Esophagus muscularis mucosa (tissue), 3 donors: ENCODE measurements around the gene RAMP3.

Source experiments
- POLR2A ChIP-seq: fragments of 450-650 bp; IDR thresholded peaks from one replicate; pipeline ENCODE4 v1.6.1; 2017; ENCODE audit warnings: antibody characterized with exemption, moderate library complexity, mild to moderate bottlenecking, low read depth
- POLR2AphosphoS5 ChIP-seq, 2 donors: sonication (generic); formaldehyde crosslinking; IDR thresholded peaks; one replicate each; pipeline ENCODE4 v1.6.1; 2017; ENCODE audit warnings: antibody characterized with exemption in 2 of 2
- TF ChIP-seq, protein P1 (sequence below), 3 experiments: fragments of 200-600 bp in 2 of 3; fragments of 450-650 bp in 1 of 3; sonication (generic) in 2 of 3; IDR thresholded peaks; one replicate each; pipeline ENCODE4 v1.5.1; 2017 to 2019; ENCODE audit warnings: antibody characterized with exemption in 3 of 3, mild to moderate bottlenecking in 2 of 3, moderate library complexity in 1 of 3

DNA sequence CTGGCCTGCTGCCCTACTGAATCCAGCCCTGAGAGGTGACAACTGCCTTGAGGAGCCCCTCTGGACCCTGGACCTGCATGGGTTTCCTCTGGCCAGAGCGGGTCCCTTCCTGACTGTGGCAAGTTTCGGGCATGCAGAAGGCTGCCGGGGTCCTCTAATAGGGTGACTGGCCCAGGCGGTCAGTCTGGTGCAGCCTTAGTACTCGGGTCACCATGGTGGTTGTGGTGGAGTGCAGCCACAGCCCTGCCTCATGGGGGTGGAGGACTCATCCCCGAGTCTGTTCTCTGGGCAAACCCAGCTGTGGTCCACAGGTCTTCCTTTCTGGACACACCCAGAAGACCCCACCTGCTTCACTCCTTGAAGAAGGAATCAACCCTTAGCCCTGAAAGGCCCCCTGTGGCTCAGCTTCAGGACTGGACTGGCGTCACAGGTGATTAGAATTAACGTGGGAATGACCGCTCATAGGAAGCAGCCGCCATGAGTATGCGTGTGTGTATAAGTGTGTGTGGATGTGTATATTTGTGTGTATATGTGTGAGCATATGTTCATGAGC, 28.7 kb downstream of the RAMP3 start:
- TF ChIP-seq, protein P1, sequence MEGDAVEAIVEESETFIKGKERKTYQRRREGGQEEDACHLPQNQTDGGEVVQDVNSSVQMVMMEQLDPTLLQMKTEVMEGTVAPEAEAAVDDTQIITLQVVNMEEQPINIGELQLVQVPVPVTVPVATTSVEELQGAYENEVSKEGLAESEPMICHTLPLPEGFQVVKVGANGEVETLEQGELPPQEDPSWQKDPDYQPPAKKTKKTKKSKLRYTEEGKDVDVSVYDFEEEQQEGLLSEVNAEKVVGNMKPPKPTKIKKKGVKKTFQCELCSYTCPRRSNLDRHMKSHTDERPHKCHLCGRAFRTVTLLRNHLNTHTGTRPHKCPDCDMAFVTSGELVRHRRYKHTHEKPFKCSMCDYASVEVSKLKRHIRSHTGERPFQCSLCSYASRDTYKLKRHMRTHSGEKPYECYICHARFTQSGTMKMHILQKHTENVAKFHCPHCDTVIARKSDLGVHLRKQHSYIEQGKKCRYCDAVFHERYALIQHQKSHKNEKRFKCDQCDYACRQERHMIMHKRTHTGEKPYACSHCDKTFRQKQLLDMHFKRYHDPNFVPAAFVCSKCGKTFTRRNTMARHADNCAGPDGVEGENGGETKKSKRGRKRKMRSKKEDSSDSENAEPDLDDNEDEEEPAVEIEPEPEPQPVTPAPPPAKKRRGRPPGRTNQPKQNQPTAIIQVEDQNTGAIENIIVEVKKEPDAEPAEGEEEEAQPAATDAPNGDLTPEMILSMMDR (IDR thresholded peaks at IDR 0.05) = no peak
- TF ChIP-seq POLR2AphosphoS5 (IDR thresholded peaks at IDR 0.05) = no peak
- no peak for TF ChIP-seq POLR2A
